T-cell (primary cell): ENCODE measurements around the gene RALGAPB. TPM values are rescaled to one million over a fixed set of nuclear protein-coding genes. Genes with fewer than 3 reads are reported as not detected.

Experiments
- ATAC-seq, 4 experiments: fragments of 200-7000 bp in 3 of 4; fragments of 150-1000 bp in 1 of 4; cut with Tn5 transposase; replicated peaks in 1 of 4; 1 replicate in 3 of 4; 2 replicates in 1 of 4; pipeline ENCODE4 v1.10.0; 2021; ENCODE audit warnings: moderate library complexity in 3 of 4, mild to moderate bottlenecking in 2 of 4, moderate number of reproducible peaks in 1 of 4
- CTCF ChIA-PET, 2 donors: fragments of 300-600 bp; sonication (Branson Sonifier 250); formaldehyde crosslinking; loops; one replicate each; lab custom pipeline; 2022; ENCODE audit warnings: antibody characterized with exemption in 2 of 2; lab: Charles Lee
- POLR2A ChIA-PET, 2 donors: fragments of 300-600 bp; sonication (Branson Sonifier 250); formaldehyde crosslinking; loops; one replicate each; lab custom pipeline; 2022; ENCODE audit warnings: antibody characterized with exemption in 2 of 2; lab: Charles Lee
- DNase-seq, 35 experiments: peaks; one replicate each; pipeline versions ENCODE4 v3.0.0 to v3.0.0-alpha.2; 2013 to 2023
- H3K27ac ChIP-seq: one replicate; pipeline ENCODE4 v1.5.1; 2013; ENCODE audit warnings: low read length
- H3K27me3 ChIP-seq, 2 experiments: replicated peaks in 1 of 2; 1 replicate in 1 of 2; 2 replicates in 1 of 2; pipeline versions ENCODE4 v1.6.1 to v1.7.0; 2013; ENCODE audit warnings: low read length in 1 of 2, mixed read lengths in 1 of 2; ENCODE audit not compliant: control insufficient read depth in 2 of 2, insufficient read depth in 2 of 2; ENCODE audit errors: extremely low read depth in 1 of 2
- H3K36me3 ChIP-seq, 2 donors: 1 replicate in 1 of 2; 2 replicates in 1 of 2; pipeline versions ENCODE4 v1.6.1 to v1.7.0; 2013; ENCODE audit warnings: low read length in 1 of 2; ENCODE audit not compliant: control insufficient read depth in 2 of 2, insufficient read depth in 1 of 2; ENCODE audit errors: extremely low read depth in 1 of 2
- H3K4me1 ChIP-seq, 2 experiments: 1 replicate in 1 of 2; 2 replicates in 1 of 2; pipeline versions ENCODE4 v1.6.1 to v1.7.0; 2013; ENCODE audit warnings: low read length in 2 of 2, mixed read lengths in 1 of 2; ENCODE audit not compliant: insufficient read depth in 2 of 2, control insufficient read depth in 1 of 2; ENCODE audit errors: extremely low read depth in 1 of 2
- H3K4me3 ChIP-seq, 2 donors: 1 replicate in 1 of 2; 2 replicates in 1 of 2; pipeline versions ENCODE4 v1.5.1 to v1.7.0; 2013; ENCODE audit warnings: mild to moderate bottlenecking in 2 of 2, low read length in 1 of 2, moderate library complexity in 1 of 2; ENCODE audit not compliant: control insufficient read depth in 1 of 2; ENCODE audit errors: extremely low read depth in 1 of 2
- H3K9me3 ChIP-seq: 2 replicates; pipeline ENCODE4 v1.7.0; 2013
- H3K27ac Mint-ChIP-seq, 2 donors: one replicate each; pipeline ENCODE4 v1.8.0; 2020 to 2021; ENCODE audit warnings: mild to moderate bottlenecking in 2 of 2, mixed read lengths in 2 of 2
- H3K27me3 Mint-ChIP-seq, 2 donors: one replicate each; pipeline ENCODE4 v1.8.0; 2021 to 2022; ENCODE audit warnings: mixed read lengths in 2 of 2
- H3K36me3 Mint-ChIP-seq: one replicate; pipeline ENCODE4 v1.8.0; 2021; ENCODE audit warnings: mixed read lengths
- H3K4me1 Mint-ChIP-seq, 3 donors: one replicate each; pipeline ENCODE4 v1.8.0; 2020 to 2022; ENCODE audit warnings: mixed read lengths in 3 of 3, mild to moderate bottlenecking in 1 of 3
- H3K4me3 Mint-ChIP-seq, 3 donors: one replicate each; pipeline ENCODE4 v1.8.0; 2020 to 2022; ENCODE audit warnings: mild to moderate bottlenecking in 3 of 3, mixed read lengths in 3 of 3, moderate library complexity in 3 of 3
- H3K9me3 Mint-ChIP-seq, 3 donors: one replicate each; pipeline ENCODE4 v1.8.0; 2020 to 2022; ENCODE audit warnings: mixed read lengths in 3 of 3
- WGBS: methylation state at CpG from one replicate; pipeline ENCODE4 v1.1.5; 2013; ENCODE audit warnings: missing lambda C conversion rate; ENCODE audit not compliant: insufficient coverage; 5-methylcytosine and 5-hydroxymethylcytosine counted together
- total RNA-seq, 35 experiments: library from RNA in 6 of 35; stranded (reverse) in 6 of 35; fragments of 120-200 nt in 1 of 35; gene quantifications; one replicate each; pipeline versions ENCODE4 v1.2.1 to v1.2.4 and lab custom pipeline; 2013 to 2026

RALGAPB gene
- total RNA-seq, 5 donors from 2014 or later (not counting 1 experiment from before 2014, with no cell fraction given) = 42.7 to 50.1 (median 46.1) TPM

DNA sequence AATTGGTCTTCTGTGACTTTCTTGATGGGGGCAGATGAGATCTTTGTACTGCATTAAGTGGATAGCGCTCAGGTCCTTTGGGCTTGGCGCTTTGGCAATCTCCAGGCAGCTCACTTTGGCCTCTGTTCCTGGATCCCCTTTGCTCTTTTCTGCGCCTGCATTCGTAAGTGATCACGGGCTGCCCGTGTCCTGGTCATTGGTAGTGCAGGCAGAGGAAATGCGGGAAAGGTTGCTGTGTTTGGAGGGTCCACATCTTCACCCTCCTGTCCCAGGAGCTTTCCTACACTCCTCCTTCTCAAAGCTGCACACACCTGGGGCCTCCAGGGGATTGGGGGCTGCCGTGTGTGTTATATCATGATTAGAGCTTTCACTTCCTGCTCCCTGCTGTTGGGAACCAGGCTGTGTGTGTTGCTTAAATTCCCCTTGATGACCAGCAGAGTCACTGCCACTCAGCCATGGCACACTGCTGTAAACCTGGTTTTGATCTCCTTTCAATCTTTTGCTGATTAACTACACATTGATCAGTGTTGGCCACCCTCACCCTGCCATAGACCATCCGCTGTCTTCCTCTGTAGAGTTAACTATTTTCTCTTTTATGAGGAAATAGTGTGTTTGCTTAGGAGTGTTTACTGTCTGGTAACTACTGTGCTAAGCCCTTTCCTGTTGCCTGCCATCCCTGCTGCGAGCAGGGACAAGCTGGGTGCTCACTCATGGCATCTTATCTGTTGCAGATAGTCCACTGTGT, 24.5 kb upstream of the RALGAPB start:
- H3K4me1 Mint-ChIP-seq = peaks cover 27 to 31% (median 29%) of the 10 kb centered on the region in 3 donors
- no peak overlapping the region for H3K27ac ChIP-seq
- H3K27me3 Mint-ChIP-seq = no peaks in the 10 kb centered on the region
- H3K27ac Mint-ChIP-seq = peak overlapping the region; percentile 12 to 62
- H3K4me3 Mint-ChIP-seq = peak overlapping the region; percentile 83 to 89 (median 87)
- H3K4me3 ChIP-seq = no peak overlapping the region
- H3K4me1 ChIP-seq = peaks cover 0 to 19% of the 10 kb centered on the region in 2 experiments
- no peaks in the 10 kb centered on the region for H3K9me3 ChIP-seq
- no peaks in the 10 kb centered on the region for H3K27me3 ChIP-seq
- H3K9me3 Mint-ChIP-seq = no peaks in the 10 kb centered on the region
- WGBS = 75% methylated on average over 4 of the region's 10 CpGs
- CTCF ChIA-PET = interaction anchor here in 1 of 2 donors (0.9 to 3.2 kb wide), 3 partner anchors 14 to 25 kb away, joined by 5 to 72 read pairs (median 29); partner anchors contain the start of genes RALGAPB and SNHG17
- DNase-seq (no peak), ATAC-seq (no peak)
- POLR2A ChIA-PET = interaction anchor here (1.2 to 3.2 kb wide), 3 partner anchors 13 to 24 kb away, joined by 3 to 23 read pairs (median 4); partner anchors contain the start of gene SNHG17 (in 1 of the 2)
- H3K36me3 ChIP-seq = peaks cover 0 to 12% of the 10 kb centered on the region in 2 donors
- peaks cover 28% of the 10 kb centered on the region for H3K36me3 Mint-ChIP-seq

DNA sequence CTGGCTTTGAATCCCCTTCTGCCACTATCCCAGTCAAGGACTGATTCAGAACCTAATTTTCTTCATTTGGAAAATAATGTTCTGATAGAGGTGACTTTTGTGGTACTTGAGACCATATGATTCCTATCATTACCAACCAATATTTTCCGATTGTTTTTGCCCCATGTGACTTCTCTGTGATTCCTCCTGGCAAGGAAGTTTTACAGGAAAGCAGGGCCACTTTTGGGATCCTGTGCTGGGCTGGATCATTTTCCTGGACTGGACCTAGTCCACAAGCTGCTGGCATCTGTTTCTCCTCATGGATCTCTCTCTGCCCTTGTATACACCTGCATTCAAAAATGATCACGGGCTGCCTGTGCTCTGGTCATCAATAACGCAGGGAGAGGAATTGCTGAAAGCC, 23.6 kb upstream of the RALGAPB start:
- Histone ChIP-seq H3K4me1 (peaks cover 0 to 19% of the 10 kb centered on the region in 2 experiments), H3K4me3 (no peak overlapping the region), H3K36me3 (peaks cover 0 to 12% of the 10 kb centered on the region in 2 donors), H3K27ac (no peak overlapping the region), H3K9me3 (no peaks in the 10 kb centered on the region), H3K27me3 (no peaks in the 10 kb centered on the region)
- CTCF ChIA-PET = no interaction called here
- DNase-seq (no peak), ATAC-seq (no peak)
- Mint-ChIP-seq H3K9me3 (no peaks in the 10 kb centered on the region), H3K27me3 (no peaks in the 10 kb centered on the region), H3K36me3 (peaks cover 28% of the 10 kb centered on the region), H3K4me1 (peaks cover 27 to 31% (median 29%) of the 10 kb centered on the region in 3 donors), H3K4me3 (peak overlapping the region in 1 of 3 donors; percentile 10), H3K27ac (no peak overlapping the region)
- 100% methylated on average over 1 of the region's 3 CpGs for WGBS
- POLR2A ChIA-PET = no interaction called here

DNA sequence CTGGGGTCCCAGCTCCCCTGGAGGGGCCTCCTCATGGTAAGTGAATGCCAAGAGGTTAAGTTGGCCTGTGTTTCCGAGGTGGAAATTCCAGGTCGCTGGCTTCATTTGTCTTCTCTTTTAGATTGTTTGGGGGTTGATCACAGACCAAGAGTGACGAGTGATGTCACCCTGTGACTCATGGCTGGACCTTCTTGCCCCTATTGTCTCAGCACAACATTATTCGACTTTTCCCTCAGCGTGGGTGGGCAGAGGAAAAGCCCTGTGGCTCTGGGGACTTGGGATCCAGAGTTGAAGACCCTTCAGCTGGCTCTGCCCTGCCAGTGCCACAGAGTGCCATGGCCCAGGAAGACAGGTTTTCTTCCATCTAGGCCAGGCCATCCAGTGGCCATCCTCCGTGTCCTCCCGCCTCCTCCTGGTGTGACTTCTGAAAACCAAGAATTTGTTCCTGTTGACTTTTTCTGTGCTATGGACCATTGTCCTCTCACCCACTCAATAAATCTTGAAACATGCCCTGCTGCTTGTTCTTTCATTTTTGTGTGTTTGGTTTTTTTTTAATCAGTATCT, 22.1 kb upstream of the RALGAPB start:
- DNase-seq (no peak), ATAC-seq (no peak)
- Mint-ChIP-seq H3K27ac (no peak overlapping the region), H3K36me3 (peaks cover 28% of the 10 kb centered on the region), H3K27me3 (no peaks in the 10 kb centered on the region), H3K4me3 (no peak overlapping the region), H3K9me3 (no peaks in the 10 kb centered on the region), H3K4me1 (peaks cover 25 to 31% (median 26%) of the 10 kb centered on the region in 3 donors)
- no peak overlapping the region for H3K27ac ChIP-seq
- H3K9me3 ChIP-seq = no peaks in the 10 kb centered on the region
- 69% methylated on average over 4 of the region's 7 CpGs for whole genome bisulfite sequencing
- ChIA-PET POLR2A (no interaction called here), CTCF (no interaction called here)
- no peak overlapping the region for H3K4me3 ChIP-seq
- peaks cover 0 to 12% of the 10 kb centered on the region in 2 donors for H3K36me3 ChIP-seq
- peaks cover 0 to 19% of the 10 kb centered on the region in 2 experiments for H3K4me1 ChIP-seq
- no peaks in the 10 kb centered on the region for H3K27me3 ChIP-seq

DNA sequence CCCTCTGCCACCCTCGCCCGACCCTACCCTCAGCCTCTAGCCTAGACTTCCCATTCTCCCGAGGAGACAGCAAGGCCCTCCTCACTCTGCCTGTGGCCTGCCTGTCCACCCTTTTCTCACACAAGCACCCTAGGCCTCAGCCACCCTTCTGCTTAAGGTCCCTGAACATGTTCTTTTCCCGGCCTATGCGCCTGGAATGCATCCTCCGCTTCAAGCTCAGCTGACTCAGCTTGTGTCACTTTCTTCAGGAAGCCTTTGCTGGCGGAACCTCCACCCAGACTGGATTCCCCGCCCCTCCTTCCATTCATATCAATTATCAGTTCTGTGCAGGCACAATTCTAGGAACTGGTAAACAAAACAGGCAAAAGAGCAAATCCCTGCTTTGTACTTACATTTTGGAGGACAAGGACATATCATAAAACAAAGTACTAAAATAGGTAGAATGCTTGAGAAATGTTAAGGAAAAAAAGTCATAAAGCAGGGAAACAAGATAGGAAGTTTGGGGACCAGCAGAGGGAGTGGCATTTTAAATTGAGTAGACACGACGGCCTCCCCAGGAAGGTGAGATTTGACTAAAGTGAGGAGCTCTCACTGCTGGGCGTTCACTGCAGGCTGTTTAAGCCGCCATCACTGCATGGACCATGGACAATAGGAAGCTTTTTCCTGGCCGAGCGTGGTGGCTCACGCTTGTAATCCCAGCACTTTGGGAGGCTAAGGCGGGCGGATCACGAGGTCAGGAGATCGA, 19.6 kb upstream of the RALGAPB start:
- no peaks in the 10 kb centered on the region for H3K4me1 ChIP-seq
- DNase-seq = no peak
- no peaks in the 10 kb centered on the region for H3K9me3 Mint-ChIP-seq

DNA sequence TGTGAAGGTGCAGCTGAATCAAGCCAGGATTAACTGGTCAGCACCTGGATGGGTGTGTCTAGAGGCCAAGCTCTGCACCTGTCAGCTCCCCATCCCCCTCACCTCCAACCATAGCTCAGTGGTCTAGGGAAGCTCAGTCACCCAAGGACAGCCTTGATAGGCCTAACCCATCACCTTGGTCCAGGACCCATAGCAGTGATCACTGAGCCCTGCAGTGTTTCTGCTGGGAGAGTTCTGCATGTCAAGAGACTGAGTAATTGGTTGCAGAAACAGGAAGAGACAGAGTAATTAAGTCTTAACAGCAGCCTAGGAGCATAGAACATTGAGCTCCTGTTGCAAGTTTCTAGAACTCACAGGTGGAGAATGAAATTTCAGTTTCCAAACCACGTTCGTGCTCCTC, 18.7 kb upstream of the RALGAPB start:
- H3K9me3 ChIP-seq = no peaks in the 10 kb centered on the region
- no peak overlapping the region for H3K4me3 Mint-ChIP-seq
- WGBS = 79% methylated on average over 2 of the region's 2 CpGs
- peaks cover 0 to 8% of the 10 kb centered on the region in 2 donors for H3K36me3 ChIP-seq
- H3K4me1 ChIP-seq = no peaks in the 10 kb centered on the region
- H3K27me3 Mint-ChIP-seq = peaks cover 1 to 3% of the 10 kb centered on the region in 2 donors
- H3K36me3 Mint-ChIP-seq = peaks cover 24% of the 10 kb centered on the region
- H3K9me3 Mint-ChIP-seq = no peaks in the 10 kb centered on the region
- peaks cover 0 to 8% (median 3%) of the 10 kb centered on the region in 3 donors for H3K4me1 Mint-ChIP-seq
- no peak overlapping the region for H3K27ac Mint-ChIP-seq
- no peak overlapping the region for H3K4me3 ChIP-seq
- ATAC-seq = no peak
- no peak for DNase-seq
- ChIA-PET POLR2A (interaction anchor here in 1 of 2 donors (0.6 kb wide), 1 partner anchor 19 kb away, joined by 4 read pairs; the partner anchor contains the start of gene RALGAPB), CTCF (no interaction called here)
- H3K27ac ChIP-seq = no peak overlapping the region
- no peaks in the 10 kb centered on the region for H3K27me3 ChIP-seq

More for the DNA sequence above, 19.6 kb upstream of the RALGAPB start:
- Histone ChIP-seq H3K9me3 (no peaks in the 10 kb centered on the region), H3K27me3 (no peaks in the 10 kb centered on the region), H3K4me3 (no peak overlapping the region), H3K36me3 (peaks cover 0 to 12% of the 10 kb centered on the region in 2 donors), H3K27ac (no peak overlapping the region)
- H3K36me3 Mint-ChIP-seq = peaks cover 28% of the 10 kb centered on the region
- POLR2A ChIA-PET = interaction anchor here in 1 of 2 donors (0.6 kb wide), 1 partner anchor 20 kb away, joined by 4 read pairs; the partner anchor contains the start of gene RALGAPB
- H3K27ac Mint-ChIP-seq = no peak overlapping the region
- H3K27me3 Mint-ChIP-seq = peaks cover 1 to 3% of the 10 kb centered on the region in 2 donors
- CTCF ChIA-PET = no interaction called here
- H3K4me3 Mint-ChIP-seq = no peak overlapping the region
- no peak for ATAC-seq
- peaks cover 5 to 14% (median 10%) of the 10 kb centered on the region in 3 donors for H3K4me1 Mint-ChIP-seq
- 96% methylated on average over 12 of the region's 19 CpGs for WGBS
